Calu3 (cell line): Measurements from ENCODE around the gene FBXW2. TPM values are rescaled to one million over a fixed set of nuclear protein-coding genes. Genes with fewer than 3 reads are reported as not detected.

Experiments used
- BruUV-seq: library from RNA; stranded (reverse); fragments of 400-500 nt; replicated peaks from 2 replicates; lab custom pipeline; 2021; lab: Mats Ljungman, UMichigan
- CTCF ChIA-PET: fragments of 300-600 bp; sonication (Branson Sonifier 250); formaldehyde crosslinking; loops from one replicate; lab custom pipeline; 2022; ENCODE audit warnings: antibody characterized with exemption; lab: Charles Lee
- DNase-seq: peaks from one replicate; pipeline ENCODE4 v3.0.0; 2022
- H3K27ac Mint-ChIP-seq: one replicate; pipeline ENCODE4 v1.8.0; 2022; ENCODE audit warnings: mixed read lengths; ENCODE audit not compliant: unreplicated experiment
- H3K27me3 Mint-ChIP-seq: one replicate; pipeline ENCODE4 v1.8.0; 2022; ENCODE audit warnings: mixed read lengths; ENCODE audit not compliant: unreplicated experiment
- H3K36me3 Mint-ChIP-seq: one replicate; pipeline ENCODE4 v1.8.0; 2022; ENCODE audit warnings: mild to moderate bottlenecking, moderate library complexity, mixed read lengths; ENCODE audit not compliant: insufficient read depth, unreplicated experiment
- H3K4me1 Mint-ChIP-seq: one replicate; pipeline ENCODE4 v1.8.0; 2022; ENCODE audit warnings: mild to moderate bottlenecking, low read depth, mixed read lengths; ENCODE audit not compliant: unreplicated experiment
- H3K4me3 Mint-ChIP-seq: one replicate; pipeline ENCODE4 v1.8.0; 2022; ENCODE audit warnings: mild to moderate bottlenecking, low read depth, moderate library complexity, mixed read lengths; ENCODE audit not compliant: unreplicated experiment
- H3K9me3 Mint-ChIP-seq: one replicate; pipeline ENCODE4 v1.8.0; 2022; ENCODE audit warnings: low read depth, mixed read lengths; ENCODE audit not compliant: unreplicated experiment
- intact Hi-C: fragments of 100-400 bp; cut with micrococcal nuclease; formaldehyde crosslinking; loops from one replicate; pipeline ENCODE4 v1.10.0; 2022; ENCODE audit not compliant: unreplicated experiment
- total RNA-seq: library from RNA; stranded (reverse); gene quantifications from 2 replicates; pipeline ENCODE4 v1.2.3, GENCODE V29; 2022
- TF ChIP-seq, protein P1 (sequence below): fragments of 200-600 bp; IDR thresholded peaks from one replicate; pipeline ENCODE4 v1.8.0; 2022; ENCODE audit warnings: antibody characterized with exemption; ENCODE audit not compliant: unreplicated experiment

FBXW2 gene
- total RNA-seq, 1 experiment from 2014 or later = 44.8 TPM

DNA sequence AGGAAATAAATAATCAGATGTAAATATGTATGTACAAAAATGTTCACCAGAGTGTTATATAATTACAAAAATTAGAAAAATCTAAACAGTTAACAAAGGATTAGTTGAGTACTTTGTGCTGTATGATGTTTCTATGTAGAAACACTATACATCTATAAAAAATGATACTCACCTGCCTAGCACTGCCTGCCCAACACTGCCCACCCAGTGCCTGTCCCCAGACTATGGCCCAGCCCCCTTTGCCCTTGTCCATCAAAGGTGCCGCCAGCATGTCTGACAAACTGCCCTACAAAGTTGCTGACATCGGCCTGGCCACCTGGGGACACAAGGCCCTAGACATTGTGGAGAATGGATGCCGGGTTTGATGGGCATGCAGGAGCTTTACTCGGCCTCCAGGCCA is 72.8 kb downstream of the FBXW2 start:
- CTCF ChIA-PET = no interaction called here
- Mint-ChIP-seq H3K27me3 (no peaks in the 10 kb centered on the region), H3K4me1 (peaks cover 9% of the 10 kb centered on the region), H3K36me3 (no peaks in the 10 kb centered on the region), H3K27ac (no peak overlapping the region), H3K4me3 (no peak overlapping the region), H3K9me3 (no peaks in the 10 kb centered on the region)
- TF ChIP-seq, protein P1, sequence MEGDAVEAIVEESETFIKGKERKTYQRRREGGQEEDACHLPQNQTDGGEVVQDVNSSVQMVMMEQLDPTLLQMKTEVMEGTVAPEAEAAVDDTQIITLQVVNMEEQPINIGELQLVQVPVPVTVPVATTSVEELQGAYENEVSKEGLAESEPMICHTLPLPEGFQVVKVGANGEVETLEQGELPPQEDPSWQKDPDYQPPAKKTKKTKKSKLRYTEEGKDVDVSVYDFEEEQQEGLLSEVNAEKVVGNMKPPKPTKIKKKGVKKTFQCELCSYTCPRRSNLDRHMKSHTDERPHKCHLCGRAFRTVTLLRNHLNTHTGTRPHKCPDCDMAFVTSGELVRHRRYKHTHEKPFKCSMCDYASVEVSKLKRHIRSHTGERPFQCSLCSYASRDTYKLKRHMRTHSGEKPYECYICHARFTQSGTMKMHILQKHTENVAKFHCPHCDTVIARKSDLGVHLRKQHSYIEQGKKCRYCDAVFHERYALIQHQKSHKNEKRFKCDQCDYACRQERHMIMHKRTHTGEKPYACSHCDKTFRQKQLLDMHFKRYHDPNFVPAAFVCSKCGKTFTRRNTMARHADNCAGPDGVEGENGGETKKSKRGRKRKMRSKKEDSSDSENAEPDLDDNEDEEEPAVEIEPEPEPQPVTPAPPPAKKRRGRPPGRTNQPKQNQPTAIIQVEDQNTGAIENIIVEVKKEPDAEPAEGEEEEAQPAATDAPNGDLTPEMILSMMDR = no peak
- intact Hi-C loops = no loop called here
- no peak for DNase-seq
- no TSS peak for BruUV-seq

DNA sequence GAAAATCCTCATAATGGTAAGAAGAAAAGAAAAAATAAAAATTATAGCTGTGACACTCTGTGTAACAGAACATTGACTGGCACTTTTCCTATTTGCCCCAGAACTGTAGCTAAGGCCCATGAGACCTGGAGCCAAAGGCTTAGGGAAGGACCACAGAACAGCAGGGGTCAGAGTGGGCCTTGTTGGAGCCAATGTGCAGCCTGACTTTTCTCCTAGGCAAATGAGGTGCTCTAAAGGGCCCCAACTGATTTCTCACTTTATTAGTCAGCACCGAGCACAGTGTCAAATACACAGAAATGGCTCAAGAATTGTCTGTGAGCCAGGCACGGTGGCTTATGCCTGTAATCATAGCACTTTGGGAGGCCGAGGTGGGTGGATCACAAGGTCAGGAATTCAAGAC is 74.9 kb downstream of the FBXW2 start:
- Mint-ChIP-seq H3K9me3 (no peaks in the 10 kb centered on the region), H3K36me3 (peaks cover 17% of the 10 kb centered on the region), H3K27ac (no peak overlapping the region), H3K4me1 (peaks cover 10% of the 10 kb centered on the region), H3K4me3 (no peak overlapping the region), H3K27me3 (no peaks in the 10 kb centered on the region)
- TF ChIP-seq, protein P1 = no peak
- CTCF ChIA-PET = no interaction called here
- intact Hi-C loops = no loop called here
- no peak for DNase-seq
- no TSS peak for BruUV-seq

DNA sequence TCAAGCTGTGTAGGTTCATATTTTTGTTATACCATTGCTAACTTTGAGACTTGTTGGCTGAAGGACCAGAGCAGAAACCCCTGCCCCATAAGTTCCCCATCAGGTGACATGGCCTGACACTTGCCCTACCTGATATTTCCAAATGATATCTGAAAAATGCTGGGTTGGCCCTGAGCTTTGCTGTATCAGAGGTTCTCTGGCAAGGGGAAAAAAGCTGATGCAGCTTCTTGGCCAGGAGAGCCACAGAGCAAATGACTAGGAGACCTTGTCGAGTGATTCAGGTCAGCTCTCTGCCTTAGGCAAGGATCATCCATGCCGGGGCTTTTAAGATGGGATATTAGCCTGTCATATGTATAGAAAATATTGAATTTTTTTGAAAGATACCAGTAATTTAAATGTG is 76.0 kb downstream of the FBXW2 start:
- CTCF ChIA-PET = interaction anchor here (0.6 kb wide), 1 partner anchor 65 kb away, joined by 5 read pairs; no protein-coding TSS in a partner anchor
- H3K27ac Mint-ChIP-seq = no peak overlapping the region
- H3K9me3 Mint-ChIP-seq = no peaks in the 10 kb centered on the region
- BruUV-seq = no TSS peak
- intact Hi-C loops = no loop called here
- peaks cover 21% of the 10 kb centered on the region for H3K36me3 Mint-ChIP-seq
- H3K4me1 Mint-ChIP-seq = peaks cover 16% of the 10 kb centered on the region
- H3K27me3 Mint-ChIP-seq = no peaks in the 10 kb centered on the region
- no peak overlapping the region for H3K4me3 Mint-ChIP-seq
- TF ChIP-seq, protein P1 = no peak
- DNase-seq = no peak

DNA sequence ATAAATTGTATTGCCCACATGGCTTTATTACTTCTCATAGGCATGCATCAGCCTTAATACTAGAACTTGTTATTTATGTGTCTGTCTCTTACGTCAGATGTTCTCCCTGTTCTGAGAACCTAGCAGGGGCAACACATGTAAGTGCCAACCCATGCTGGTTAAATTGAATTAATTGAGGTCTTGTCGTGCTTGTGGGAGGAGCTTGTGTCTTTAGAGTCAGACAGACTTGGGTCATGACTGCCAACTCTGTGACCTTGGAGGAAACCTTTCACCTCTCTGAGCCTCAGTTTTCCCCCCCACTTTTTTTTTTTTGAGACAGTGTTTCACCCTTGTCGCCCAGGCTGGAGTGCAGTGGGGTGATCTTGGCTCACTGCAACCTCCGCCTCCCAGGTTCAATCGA is 76.7 kb downstream of the FBXW2 start:
- peaks cover 23% of the 10 kb centered on the region for H3K4me1 Mint-ChIP-seq
- DNase-seq = no peak
- no peak overlapping the region for H3K4me3 Mint-ChIP-seq
- TF ChIP-seq, protein P1 = no peak
- H3K9me3 Mint-ChIP-seq = no peaks in the 10 kb centered on the region
- peaks cover 21% of the 10 kb centered on the region for H3K36me3 Mint-ChIP-seq
- BruUV-seq = no TSS peak
- H3K27ac Mint-ChIP-seq = no peak overlapping the region
- intact Hi-C loops = no loop called here
- H3K27me3 Mint-ChIP-seq = no peaks in the 10 kb centered on the region
- CTCF ChIA-PET = no interaction called here
